ENCODE results near the gene SGCE.

SGCE gene

GRCh38 chr7:94578614-94579013, 77.3 kb downstream of the SGCE start:
- no peak for TF ChIP-seq CTCF (IDR thresholded peaks at IDR 0.05; ENCODE audit: insufficient read depth, low read depth, low read length, missing control alignments)
- no peak for DNase-seq (ENCODE audit: low read depth)
- H3K4me3 ChIP-seq (ENCODE audit: low read depth, low read length), result no peak overlapping the region

GRCh38 chr7:94577357-94577756, 78.6 kb downstream of the SGCE start:
- H3K4me3 ChIP-seq (ENCODE audit: low read depth, low read length), result no peak overlapping the region
- TF ChIP-seq CTCF (IDR thresholded peaks at IDR 0.05; ENCODE audit: insufficient read depth, low read depth, low read length, missing control alignments), result no peak
- no peak for DNase-seq (ENCODE audit: low read depth)

GRCh38 chr7:94576316-94576715, 79.6 kb downstream of the SGCE start:
- no peak for TF ChIP-seq CTCF (IDR thresholded peaks at IDR 0.05; ENCODE audit: insufficient read depth, low read depth, low read length, missing control alignments)
- DNase-seq (ENCODE audit: low read depth), result no peak

GRCh38 chr7:94575646-94576045, 80.3 kb downstream of the SGCE start:
- no peak for TF ChIP-seq CTCF (IDR thresholded peaks at IDR 0.05; ENCODE audit: insufficient read depth, low read depth, low read length, missing control alignments)

More at GRCh38 chr7:94576316-94576715, 79.6 kb downstream of the SGCE start:
- H3K4me3 ChIP-seq (ENCODE audit: low read depth, low read length), result no peak overlapping the region

GRCh38 chr7:94571816-94572215, 84.1 kb downstream of the SGCE start:
- no peak overlapping the region for H3K4me3 ChIP-seq (ENCODE audit: low read depth, low read length)
- no peak for TF ChIP-seq CTCF (IDR thresholded peaks at IDR 0.05; ENCODE audit: insufficient read depth, low read depth, low read length, missing control alignments)
- no peak for DNase-seq (ENCODE audit: low read depth)

More at GRCh38 chr7:94575646-94576045, 80.3 kb downstream of the SGCE start:
- no peak for DNase-seq (ENCODE audit: low read depth)
- no peak overlapping the region for H3K4me3 ChIP-seq (ENCODE audit: low read depth, low read length)

GRCh38 chr7:94567396-94567795, 88.5 kb downstream of the SGCE start:
- no peak for TF ChIP-seq CTCF (IDR thresholded peaks at IDR 0.05; ENCODE audit: insufficient read depth, low read depth, low read length, missing control alignments)
- H3K4me3 ChIP-seq (ENCODE audit: low read depth, low read length), result no peak overlapping the region
- DNase-seq (ENCODE audit: low read depth), result no peak

- no peak overlapping the region for H3K4me3 ChIP-seq (ENCODE audit: low read depth, low read length)
- no peak for TF ChIP-seq CTCF (IDR thresholded peaks at IDR 0.05; ENCODE audit: insufficient read depth, low read depth, low read length, missing control alignments)
- DNase-seq (ENCODE audit: low read depth), result no peak
These were observed 90.6 kb downstream of the SGCE start for GRCh38 chr7:94565247-94565894.
